Ascending aorta (tissue), 2 donors: ENCODE data around the gene ENDOG. TPM values are rescaled to one million over a fixed set of nuclear protein-coding genes. Genes with fewer than 3 reads are reported as not detected.

Experiments
- DNase-seq, 2 donors: peaks; one replicate each; pipeline ENCODE4 v3.0.0-alpha.2; 2019; ENCODE audit warnings: low spot score in 2 of 2
- H3K27ac ChIP-seq, 2 donors: fragments of 200-600 bp; sonication (generic); one replicate each; pipeline ENCODE4 v1.5.1; 2016 to 2017; ENCODE audit warnings: mild to moderate bottlenecking in 1 of 2
- H3K27me3 ChIP-seq: fragments of 200-600 bp; sonication (generic); one replicate; pipeline ENCODE4 v1.5.1; 2017
- H3K36me3 ChIP-seq, 2 donors: fragments of 200-600 bp; sonication (generic); one replicate each; pipeline ENCODE4 v1.5.1; 2016
- H3K4me1 ChIP-seq, 2 donors: fragments of 200-600 bp; sonication (generic); one replicate each; pipeline ENCODE4 v1.5.1; 2016 to 2017; ENCODE audit warnings: mild to moderate bottlenecking in 1 of 2
- H3K4me3 ChIP-seq, 2 donors: fragments of 200-600 bp; sonication (generic); one replicate each; pipeline ENCODE4 v1.5.1; 2016 to 2017; ENCODE audit warnings: mild to moderate bottlenecking in 1 of 2
- H3K9me3 ChIP-seq, 2 donors: fragments of 200-600 bp; sonication (generic); one replicate each; pipeline ENCODE4 v1.5.1; 2016
- intact Hi-C: fragments of 100-400 bp; cut with DNase I; formaldehyde crosslinking; loops from one replicate; pipeline ENCODE4 v1.15.1; 2023
- total RNA-seq: library from RNA; depleted of rRNA; stranded (reverse); fragments of >200 nt; gene quantifications from one replicate; pipeline ENCODE4 v1.1.0, GENCODE V29; 2016
- TF ChIP-seq, protein P1 (sequence below), 3 experiments: fragments of 200-600 bp in 2 of 3; fragments of 450-650 bp in 1 of 3; sonication (generic) in 2 of 3; IDR thresholded peaks; one replicate each; pipeline ENCODE4 v1.5.1; 2016 to 2019; ENCODE audit warnings: antibody characterized with exemption in 3 of 3, mild to moderate bottlenecking in 1 of 3, moderate library complexity in 1 of 3

The ENDOG gene
- 59.4 TPM for total RNA-seq

DNA sequence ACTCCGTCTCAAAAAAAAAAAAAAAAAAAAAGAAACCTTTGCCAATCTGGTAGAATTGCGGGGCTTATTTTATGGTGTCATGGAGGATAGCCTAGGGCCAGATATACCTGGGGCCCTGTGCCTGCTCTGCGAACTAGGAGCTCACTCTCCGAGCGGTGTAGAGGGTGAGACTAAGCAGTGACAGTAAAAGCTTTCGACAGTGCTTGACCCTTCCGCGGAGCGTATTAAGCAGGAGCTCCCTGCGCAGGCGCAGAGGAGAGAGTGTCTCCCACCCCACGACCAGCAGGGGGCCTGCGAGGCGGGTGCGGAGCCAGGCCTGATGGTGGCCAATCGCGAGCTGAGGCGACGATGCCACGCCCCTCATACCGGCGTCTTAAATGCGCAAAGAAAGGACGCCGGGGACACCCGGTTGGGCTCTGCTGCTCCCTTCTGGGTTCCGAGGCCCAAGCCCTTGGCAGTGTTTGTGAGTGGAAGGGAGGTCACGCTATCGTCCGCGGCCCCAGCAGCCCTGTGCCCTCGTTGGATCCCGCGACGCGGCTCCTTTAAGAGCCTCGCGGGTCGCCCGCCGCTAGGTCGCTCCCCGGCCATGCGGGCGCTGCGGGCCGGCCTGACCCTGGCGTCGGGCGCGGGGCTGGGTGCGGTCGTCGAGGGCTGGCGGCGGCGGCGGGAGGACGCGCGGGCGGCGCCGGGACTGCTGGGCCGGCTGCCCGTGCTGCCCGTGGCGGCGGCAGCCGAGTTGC lies at the start of gene ENDOG:
Gene ENDOG (plus strand): TSS at position 402 of the 740 bp plus-strand sequence. CDS start 185 bp downstream, at position 587.
- Histone ChIP-seq H3K36me3 (peaks cover 18 to 20% of the 10 kb centered on the region in 2 donors), H3K4me3 (peak within 1 kb of the TSS; percentile 48 to 97), H3K27me3 (no peaks in the 10 kb centered on the region), H3K4me1 (peaks cover 3 to 6% of the 10 kb centered on the region in 2 donors), H3K27ac (peak within 1 kb of the TSS; percentile 80 to 84), H3K9me3 (no peaks in the 10 kb centered on the region)
- TF ChIP-seq, protein P1, sequence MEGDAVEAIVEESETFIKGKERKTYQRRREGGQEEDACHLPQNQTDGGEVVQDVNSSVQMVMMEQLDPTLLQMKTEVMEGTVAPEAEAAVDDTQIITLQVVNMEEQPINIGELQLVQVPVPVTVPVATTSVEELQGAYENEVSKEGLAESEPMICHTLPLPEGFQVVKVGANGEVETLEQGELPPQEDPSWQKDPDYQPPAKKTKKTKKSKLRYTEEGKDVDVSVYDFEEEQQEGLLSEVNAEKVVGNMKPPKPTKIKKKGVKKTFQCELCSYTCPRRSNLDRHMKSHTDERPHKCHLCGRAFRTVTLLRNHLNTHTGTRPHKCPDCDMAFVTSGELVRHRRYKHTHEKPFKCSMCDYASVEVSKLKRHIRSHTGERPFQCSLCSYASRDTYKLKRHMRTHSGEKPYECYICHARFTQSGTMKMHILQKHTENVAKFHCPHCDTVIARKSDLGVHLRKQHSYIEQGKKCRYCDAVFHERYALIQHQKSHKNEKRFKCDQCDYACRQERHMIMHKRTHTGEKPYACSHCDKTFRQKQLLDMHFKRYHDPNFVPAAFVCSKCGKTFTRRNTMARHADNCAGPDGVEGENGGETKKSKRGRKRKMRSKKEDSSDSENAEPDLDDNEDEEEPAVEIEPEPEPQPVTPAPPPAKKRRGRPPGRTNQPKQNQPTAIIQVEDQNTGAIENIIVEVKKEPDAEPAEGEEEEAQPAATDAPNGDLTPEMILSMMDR (IDR thresholded peaks at IDR 0.05) = peak; percentile 94 to 99 (median 98)
- intact Hi-C loops = loop anchor here (1.0 to 2.0 kb wide), 2 partner anchors 11 to 31 kb away; partner anchors contain the start of genes SPOUT1 and TBC1D13
- DNase-seq = peak; percentile 91 to 99

DNA sequence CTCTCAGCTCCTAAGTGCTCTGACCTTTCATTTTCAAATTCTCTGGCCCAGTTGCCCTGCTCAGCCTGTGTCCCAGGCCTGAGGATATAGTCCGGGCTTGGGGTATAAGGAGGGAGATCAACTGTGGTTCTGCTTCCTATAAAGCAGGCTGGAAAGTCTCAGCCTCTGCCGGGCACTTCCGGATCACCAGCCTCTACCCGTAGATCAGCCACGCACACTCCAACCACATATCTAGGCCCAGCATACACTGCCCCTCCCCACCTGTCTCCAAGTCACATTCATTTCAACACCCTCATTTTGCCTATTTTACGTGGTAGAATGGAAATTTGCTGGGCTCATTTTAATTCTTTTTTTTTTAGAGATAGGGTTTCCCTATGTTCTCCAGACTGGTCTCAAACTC lies 49.7 kb upstream of the ENDOG start:
- peaks cover 0 to 23% of the 10 kb centered on the region in 2 donors for H3K4me1 ChIP-seq
- H3K4me3 ChIP-seq = no peak overlapping the region
- intact Hi-C loops = no loop called here
- H3K27me3 ChIP-seq = no peaks in the 10 kb centered on the region
- no peak for DNase-seq
- H3K36me3 ChIP-seq = peaks cover 0 to 5% of the 10 kb centered on the region in 2 donors
- no peaks in the 10 kb centered on the region for H3K9me3 ChIP-seq
- TF ChIP-seq, protein P1 (IDR thresholded peaks at IDR 0.05) = no peak
- H3K27ac ChIP-seq = no peak overlapping the region

DNA sequence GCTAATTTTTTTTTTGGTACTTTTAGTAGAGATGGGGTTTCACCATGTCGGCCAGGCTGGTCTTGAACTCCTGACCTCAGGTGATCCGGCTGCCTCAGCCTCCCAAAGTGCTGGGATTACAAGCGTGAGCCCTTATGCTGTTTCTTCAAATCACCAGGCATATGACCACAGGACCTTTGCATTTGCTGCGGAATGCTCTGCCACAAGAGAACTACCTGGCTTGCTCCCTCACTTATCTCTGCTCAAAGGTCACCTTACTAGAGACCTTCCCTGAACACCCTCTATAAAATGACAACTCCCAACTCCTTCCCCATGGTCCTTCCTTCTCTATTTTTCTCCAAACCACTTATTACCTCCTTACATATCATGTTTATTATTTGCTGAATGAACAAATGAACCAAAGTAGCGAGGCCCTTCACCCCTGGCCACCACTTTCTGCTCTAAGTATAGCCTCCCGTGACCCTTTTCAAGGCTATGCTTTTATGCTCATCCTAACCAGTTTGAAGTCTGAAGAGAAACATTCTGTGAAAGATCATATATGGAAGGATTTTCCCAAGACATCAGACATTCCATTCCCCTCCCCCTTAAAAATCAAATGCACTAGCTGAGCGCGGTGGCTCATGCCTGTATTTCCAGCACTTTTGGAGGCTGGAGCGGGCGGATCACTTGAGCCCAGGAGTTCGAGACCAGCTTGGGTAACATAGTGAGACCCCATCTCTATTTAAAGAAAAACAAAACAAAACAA lies 47.8 kb upstream of the ENDOG start:
- peak overlapping the region; percentile 84 to 85 for H3K4me3 ChIP-seq
- no peaks in the 10 kb centered on the region for H3K9me3 ChIP-seq
- TF ChIP-seq, protein P1 (IDR thresholded peaks at IDR 0.05) = no peak
- H3K27ac ChIP-seq = peak overlapping the region; percentile 88 to 95
- DNase-seq = no peak
- no peaks in the 10 kb centered on the region for H3K27me3 ChIP-seq
- H3K36me3 ChIP-seq = no peaks in the 10 kb centered on the region
- intact Hi-C loops = loop anchor here (1.0 to 5.0 kb wide), 4 partner anchors 17 to 1052 kb away; partner anchors contain the start of genes PKN3, TBC1D13, TOR1A and ZDHHC12
- peaks cover 0 to 23% of the 10 kb centered on the region in 2 donors for H3K4me1 ChIP-seq

DNA sequence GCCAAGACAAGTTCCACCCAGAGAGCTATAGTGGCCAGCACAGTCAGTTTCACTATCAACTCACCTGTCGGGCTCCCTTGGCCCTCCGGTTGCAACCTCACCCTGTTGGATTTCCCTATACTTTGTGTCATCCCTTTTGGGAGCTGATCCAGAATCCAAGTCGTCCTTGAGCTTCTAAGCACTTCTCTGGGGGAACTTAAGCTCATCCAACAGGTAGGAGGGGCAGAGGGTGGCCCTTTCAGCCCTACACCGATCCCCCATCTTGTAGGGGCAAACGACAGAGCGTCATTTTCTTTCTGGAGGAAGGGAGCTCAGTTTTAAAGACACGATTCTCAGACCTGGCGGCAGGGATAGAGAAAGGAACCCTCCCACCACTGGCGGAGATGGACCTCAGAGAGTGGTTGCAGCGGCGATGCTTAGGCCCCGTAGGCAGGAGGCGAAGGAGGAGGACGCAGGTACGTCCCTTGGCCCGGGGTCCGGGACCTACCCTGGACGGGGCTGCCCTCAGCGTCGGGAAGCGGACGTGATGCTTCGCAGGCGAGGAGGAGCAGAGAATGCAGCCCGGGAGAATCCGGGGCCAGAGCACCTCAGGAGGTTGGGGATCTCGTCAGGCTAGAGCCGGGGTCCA lies 47.1 kb upstream of the ENDOG start:
- no peak for DNase-seq
- intact Hi-C loops = loop anchor here (1.0 to 5.0 kb wide), 4 partner anchors 16 to 1051 kb away; partner anchors contain the start of genes PKN3, TBC1D13, TOR1A and ZDHHC12
- Histone ChIP-seq H3K9me3 (no peaks in the 10 kb centered on the region), H3K27me3 (no peaks in the 10 kb centered on the region), H3K36me3 (no peaks in the 10 kb centered on the region), H3K4me1 (peaks cover 0 to 23% of the 10 kb centered on the region in 2 donors), H3K4me3 (peak overlapping the region; percentile 84 to 85), H3K27ac (peak overlapping the region; percentile 88 to 95)
- TF ChIP-seq, protein P1 (IDR thresholded peaks at IDR 0.05) = no peak
